ENCODE results near the gene MLLT11. TPM values are rescaled to one million over a fixed set of nuclear protein-coding genes. Genes with fewer than 3 reads are reported as not detected.

Gene MLLT11
- 2.9 and 3.1 TPM in 2 replicates for total RNA-seq

GRCh38 chr1:151060007-151060656, at the start of gene MLLT11:
TSS of gene MLLT11 (plus strand) at chr1:151060397. CDS start at chr1:151067225, 6,828 bp downstream.

DNA sequence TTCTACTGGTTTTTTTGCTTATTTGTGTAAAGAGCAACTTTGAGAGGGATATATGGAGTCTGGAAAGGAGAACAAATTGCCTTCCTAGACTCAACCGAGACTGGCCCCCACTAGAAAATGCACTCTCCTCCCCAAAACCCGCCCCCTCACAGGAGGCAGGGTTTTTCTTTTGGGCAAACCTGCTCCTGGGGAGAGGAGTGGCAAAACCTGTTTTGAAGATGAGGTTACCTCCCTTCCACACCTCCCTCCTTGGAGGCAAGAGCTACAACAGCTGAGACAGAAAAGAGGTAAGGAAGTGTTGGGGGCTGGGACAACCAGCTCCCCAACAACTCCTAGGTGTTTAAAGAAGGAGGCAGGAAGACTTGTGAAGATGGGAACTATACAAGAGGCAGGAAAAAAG, 23.8 kb upstream of the MLLT11 start, which contains the start of gene BNIPL:
BNIPL (plus strand) TSS at position 231 of the 400 bp plus-strand sequence; CDS start at position 371, 140 bp downstream.

GRCh38 chr1:151047591-151047924, 12.6 kb upstream of the MLLT11 start, which contains the start of gene C1orf56:
TSS of gene C1orf56 (plus strand) at chr1:151047751. CDS start at chr1:151047848, 97 bp downstream.

DNA sequence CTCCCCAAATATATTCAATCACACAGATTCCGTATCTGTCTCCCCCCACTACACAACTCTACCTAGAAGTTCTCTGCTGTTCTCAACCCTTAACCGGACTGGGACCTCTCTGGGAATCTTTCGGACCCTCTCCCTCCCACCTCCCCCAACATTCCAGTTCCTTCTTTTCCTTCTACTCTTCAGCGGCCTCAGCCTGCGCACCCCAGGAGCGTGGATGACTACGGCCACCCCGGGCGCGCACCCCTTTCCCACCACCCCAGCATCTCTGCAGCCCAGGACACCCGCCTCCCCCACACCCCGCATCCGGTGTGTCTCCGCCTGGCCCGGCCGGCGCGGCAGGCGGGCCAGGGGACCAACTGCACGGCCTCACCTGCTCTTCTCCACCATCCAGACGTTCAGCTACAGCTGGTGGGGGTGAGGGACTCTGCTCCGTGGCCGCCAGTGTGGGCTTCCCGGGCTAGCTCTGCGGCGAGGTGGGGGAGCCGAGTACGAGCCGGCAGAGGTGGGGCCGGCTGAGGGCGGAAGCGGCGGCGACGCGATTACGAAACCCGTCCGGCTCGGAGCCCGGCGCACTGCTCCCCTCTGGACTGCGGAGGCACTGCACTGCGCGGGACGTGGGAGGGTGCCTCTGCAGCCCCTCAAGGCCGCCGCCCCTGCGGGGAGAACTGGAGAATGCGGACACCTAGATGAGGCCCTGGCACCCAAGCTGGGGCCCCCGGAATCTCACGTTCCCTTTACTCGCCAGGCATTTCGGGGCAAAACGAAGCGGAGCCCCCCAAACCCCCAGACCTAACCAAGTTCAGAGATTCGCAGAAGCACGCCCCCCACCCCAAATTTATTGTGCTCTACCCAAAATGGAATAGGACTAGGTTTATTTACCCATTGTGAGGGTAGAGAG, 839 bp upstream of the MLLT11 start, which contains the start of gene CDC42SE1:
CDC42SE1 (minus strand) TSS at position 514 of the 898 bp plus-strand sequence. CDS start 3,892 bp downstream, outside the sequence.

GRCh38 chr1:151070474-151071276, 10.5 kb downstream of the MLLT11 start, which contains the start of gene GABPB2:
TSS of gene GABPB2 (plus strand) at chr1:151070761. CDS start at chr1:151088190, 17,429 bp downstream.

Other genes with a start within 250 kb of the MLLT11 start
- 46.3 and 54.3 TPM in 2 replicates for gene ARNT, start 183.8 kb upstream of the MLLT11 start, total RNA-seq
- not detected in 2 replicates for gene CTXND2, start 173.3 kb upstream of the MLLT11 start, total RNA-seq
- gene SETDB1, start 134.0 kb upstream of the MLLT11 start, total RNA-seq, result 35.9 and 42.5 TPM in 2 replicates
- 87.1 and 170 TPM in 2 replicates for gene CERS2, start 85.6 kb upstream of the MLLT11 start, total RNA-seq
- 0.17 and 0.29 TPM in 2 replicates for gene ANXA9, start 78.1 kb upstream of the MLLT11 start, total RNA-seq
- gene MINDY1, start 53.5 kb upstream of the MLLT11 start, total RNA-seq, result 13.4 and 15.0 TPM in 2 replicates
- gene PRUNE1, start 51.9 kb upstream of the MLLT11 start, total RNA-seq, result 7.1 and 9.8 TPM in 2 replicates
- gene BNIPL, start 23.8 kb upstream of the MLLT11 start, total RNA-seq, result under 0.01 and 0.17 TPM in 2 replicates
- 1.7 and 4.8 TPM in 2 replicates for gene C1orf56, start 12.6 kb upstream of the MLLT11 start, total RNA-seq
- gene CDC42SE1, start 775 bp upstream of the MLLT11 start, total RNA-seq, result 36.5 and 40.7 TPM in 2 replicates
- 14.0 and 23.7 TPM in 2 replicates for gene GABPB2, start 10.4 kb downstream of the MLLT11 start, total RNA-seq
- 1.2 and 1.3 TPM in 2 replicates for gene SEMA6C, start 86.2 kb downstream of the MLLT11 start, total RNA-seq
- not detected in 2 replicates for gene TNFAIP8L2, start 96.3 kb downstream of the MLLT11 start, total RNA-seq
- gene LYSMD1, start 105.5 kb downstream of the MLLT11 start, total RNA-seq, result 5.8 and 6.1 TPM in 2 replicates
- gene SCNM1, start 105.7 kb downstream of the MLLT11 start, total RNA-seq, result 21.8 and 27.5 TPM in 2 replicates
- gene TMOD4, start 115.6 kb downstream of the MLLT11 start, total RNA-seq, result 0.17 and 0.29 TPM in 2 replicates
- gene VPS72, start 129.8 kb downstream of the MLLT11 start, total RNA-seq, result 37.9 and 50.6 TPM in 2 replicates
- 57.2 and 70.8 TPM in 2 replicates for gene PIP5K1A, start 138.2 kb downstream of the MLLT11 start, total RNA-seq
- 205 and 248 TPM in 2 replicates for gene PSMD4, start 194.3 kb downstream of the MLLT11 start, total RNA-seq
- 13.7 and 19.8 TPM in 2 replicates for gene ZNF687, start 221.9 kb downstream of the MLLT11 start, total RNA-seq